HepG2 (cell line): ENCODE results near the gene KANSL1L. TPM values are rescaled to one million over a fixed set of nuclear protein-coding genes. Genes with fewer than 3 reads are reported as not detected.
"Not testable (repeated sequence)": the region's sequence is repeated elsewhere in the genome, so short reads cannot be mapped to it uniquely, and the experiment has no call there.

Experiments
- ATAC-seq: fragments of 200-7000 bp; cut with Tn5 transposase; 3 replicates; pipeline ENCODE4 v1.9.1; 2020; ENCODE audit warnings: mild to moderate bottlenecking, moderate library complexity
- BruUV-seq: library from RNA; stranded (reverse); fragments of 400-500 nt; replicated peaks from 2 replicates; lab custom pipeline; 2021; lab: Mats Ljungman, UMichigan
- CTCF ChIA-PET: fragments of 300-600 bp; formaldehyde crosslinking; extraction: SDS; loops from one replicate; lab custom pipeline; 2021; ENCODE audit warnings: low total read pairs, inconsistent platforms, low intra/inter-chr PET ratio; lab: Yijun Ruan, JAX
- POLR2A ChIA-PET: fragments of 350-600 bp; sonication (Branson Sonifier 250); formaldehyde crosslinking; loops from one replicate; lab custom pipeline; 2020; ENCODE audit warnings: antibody characterized with exemption, inconsistent platforms; lab: Yijun Ruan, JAX
- DNase-seq: peaks from one replicate; pipeline ENCODE4 v3.0.0-alpha.2; 2015; ENCODE audit warnings: low spot score
- FAIRE-seq: peaks from 3 replicates; lab custom pipeline; 2011; peaks lifted over from hg19 to GRCh38; lab: Jason Lieb, UNC
- H2AFZ ChIP-seq: one replicate; pipeline ENCODE4 v1.6.1; 2011; ENCODE audit warnings: low read length, inconsistent platforms
- H3K27ac ChIP-seq: fragments of 300-600 bp; 3 replicates; pipeline ENCODE4 v1.8.0; 2011; ENCODE audit warnings: mixed run types, mild to moderate bottlenecking, mixed read lengths, low read length, inconsistent platforms; ENCODE audit not compliant: insufficient read depth; ENCODE audit errors: extremely low read length
- H3K27me3 ChIP-seq, 2 experiments: fragments of 200-600 bp in 1 of 2; 2 replicates in 1 of 2; 3 replicates in 1 of 2; pipeline versions ENCODE4 v1.6.0 to v1.8.0; 2011; ENCODE audit warnings: low read length in 2 of 2, mild to moderate bottlenecking in 2 of 2, moderate library complexity in 2 of 2, inconsistent platforms in 1 of 2; ENCODE audit not compliant: insufficient read depth in 2 of 2, control insufficient read depth in 1 of 2
- H3K36me3 ChIP-seq, 2 experiments: fragments of 200-600 bp in 1 of 2; replicated peaks in 1 of 2; 2 replicates in 1 of 2; 3 replicates in 1 of 2; pipeline versions ENCODE4 v1.5.1 to v1.8.0; 2011; ENCODE audit warnings: low read length in 2 of 2, inconsistent platforms in 1 of 2; ENCODE audit not compliant: insufficient read depth in 2 of 2, control insufficient read depth in 1 of 2
- H3K4me1 ChIP-seq: 2 replicates; pipeline ENCODE4 v1.5.1; 2012; ENCODE audit warnings: low read length, inconsistent platforms; ENCODE audit not compliant: insufficient read depth
- H3K4me2 ChIP-seq: 2 replicates; pipeline ENCODE4 v1.6.0; 2011; ENCODE audit warnings: low read depth, low read length, inconsistent platforms
- H3K4me3 ChIP-seq, 3 experiments: fragments of 200-600 bp in 1 of 3; sonication (generic), shearing (Covaris generic) in 1 of 3; replicated peaks in 1 of 3; 2 replicates each; pipeline ENCODE4 v1.5.1; 2011 to 2016; ENCODE audit warnings: low read length in 3 of 3, inconsistent platforms in 2 of 3, low read depth in 2 of 3, mild to moderate bottlenecking in 2 of 3, control low read depth in 1 of 3, mixed read lengths in 1 of 3; ENCODE audit not compliant: insufficient read depth in 1 of 3
- H3K79me2 ChIP-seq: one replicate; pipeline ENCODE4 v1.6.1; 2011; ENCODE audit warnings: low read length, inconsistent platforms; ENCODE audit not compliant: insufficient read depth
- H3K9ac ChIP-seq: 2 replicates; pipeline ENCODE4 v1.6.0; 2011; ENCODE audit warnings: mild to moderate bottlenecking, low read depth, low read length, inconsistent platforms; ENCODE audit not compliant: insufficient read depth
- H3K9me3 ChIP-seq: 2 replicates; pipeline ENCODE4 v1.5.1; 2012; ENCODE audit warnings: mild to moderate bottlenecking, low read length
- H4K20me1 ChIP-seq: 2 replicates; pipeline ENCODE4 v1.6.0; 2011; ENCODE audit warnings: inconsistent platforms, mild to moderate bottlenecking, low read length, moderate library complexity; ENCODE audit not compliant: insufficient read depth
- EED ChIP-seq: sonication (generic); formaldehyde crosslinking; IDR thresholded peaks from 2 replicates; pipeline ENCODE4 v1.5.0; 2020; ENCODE audit warnings: mild to moderate bottlenecking, missing genetic modification reagents
- FOXK1 ChIP-seq: sonication (generic); formaldehyde crosslinking; IDR thresholded peaks from 2 replicates; pipeline ENCODE4 v1.4.0; 2020; ENCODE audit warnings: low read depth, missing genetic modification reagents, borderline replicate concordance
- KDM2A ChIP-seq: sonication (generic); formaldehyde crosslinking; IDR thresholded peaks from 2 replicates; pipeline ENCODE4 v1.4.0; 2020; ENCODE audit warnings: low read depth, missing genetic modification reagents, borderline replicate concordance
- REST ChIP-seq, 2 experiments: IDR thresholded peaks; 2 replicates each; pipeline ENCODE4 v1.6.1; 2011 to 2012; ENCODE audit warnings: low read length in 2 of 2, borderline replicate concordance in 1 of 2, low read depth in 1 of 2, mild to moderate bottlenecking in 1 of 2, moderate library complexity in 1 of 2
- THAP9 ChIP-seq: sonication (generic); formaldehyde crosslinking; IDR thresholded peaks from 2 replicates; pipeline ENCODE4; 2020; ENCODE audit warnings: missing genetic modification reagents, mild to moderate bottlenecking, borderline replicate concordance
- ZNF501 ChIP-seq: sonication (generic); formaldehyde crosslinking; IDR thresholded peaks from 2 replicates; pipeline ENCODE4 v1.5.1; 2020; ENCODE audit warnings: mild to moderate bottlenecking, moderate library complexity, missing genetic modification reagents
- ZNF605 ChIP-seq: sonication (generic); formaldehyde crosslinking; IDR thresholded peaks from 2 replicates; pipeline ENCODE4 v1.8.0; 2022; ENCODE audit warnings: mild to moderate bottlenecking, missing genetic modification reagents
- ZNF687 ChIP-seq: sonication (generic); formaldehyde crosslinking; IDR thresholded peaks from 2 replicates; pipeline ENCODE4 v1.5.1; 2020; ENCODE audit warnings: mild to moderate bottlenecking, missing genetic modification reagents, moderate library complexity
- WGBS: methylation state at CpG from one replicate; pipeline ENCODE4 v1.1.6; 2017; ENCODE audit warnings: low lambda C conversion rate; 5-methylcytosine and 5-hydroxymethylcytosine counted together
- in situ Hi-C: cut with HindIII; loops from 2 replicates; pipeline ENCODE4 v1.10.0; 2017; ENCODE audit warnings: low pct_unique_long_range_greater_than_20kb; ENCODE audit not compliant: extremely low pct_ligation_motif_present
- intact Hi-C: fragments of 100-400 bp; cut with micrococcal nuclease; formaldehyde crosslinking; loops from one replicate; pipeline ENCODE4 v1.10.0; 2022; ENCODE audit not compliant: unreplicated experiment
- polyA plus RNA-seq, 8 experiments: library from polyadenylated mRNA; depleted of rRNA in 3 of 8; stranded (reverse) in 7 of 8; unstranded in 1 of 8; fragments of >200 nt; fragmentation: Illumina TruSeq in 4 of 8; extraction: Trizol in 4 of 8; gene quantifications; 2 replicates each; pipeline versions ENCODE4 v1.2.1 to v1.2.3, GENCODE V29; 2011 to 2016; ENCODE audit warnings: low read depth in 4 of 8, missing spikeins in 1 of 8, mixed read lengths in 1 of 8; ENCODE audit not compliant: insufficient read depth in 1 of 8
- total RNA-seq, 5 experiments: library from RNA; depleted of rRNA; stranded (reverse); fragments of >200 nt; fragmentation: Illumina TruSeq; extraction: Trizol; gene quantifications; 2 replicates each; pipeline ENCODE4 v1.2.3, GENCODE V29; 2016; ENCODE audit warnings: low read depth in 1 of 5

Gene KANSL1L
- total and polyA plus RNA-seq, 2 of the 13 experiments (the other 11 are each of a cell fraction or from before 2014, with no cell fraction given): 5.4 to 10.3 TPM

GRCh38 chr2:210181606-210182088 lies 10.4 kb upstream of the KANSL1L start:
- ATAC-seq (peak; percentile 88), DNase-seq (peak; percentile 49)
- H4K20me1 ChIP-seq, FAIRE-seq, H3K36me3 ChIP-seq, BruUV-seq, H3K27ac ChIP-seq, H3K9ac ChIP-seq, H2AFZ ChIP-seq, CTCF ChIA-PET, H3K79me2 ChIP-seq, H3K27me3 ChIP-seq: not testable (repeated sequence)
- H3K4me2 ChIP-seq: peak overlapping the region; percentile 86
- H3K9me3 ChIP-seq: 0 out of 2 replicates have a peak, but pooled peaks cover 13% of the 10 kb centered on the region
- peaks cover 16% of the 10 kb centered on the region for H3K4me1 ChIP-seq
- in situ Hi-C loops (loop anchor here (25.0 kb wide), 1 partner anchor 1794 kb away; no protein-coding TSS in a partner anchor), intact Hi-C loops (loop anchor here (1.0 kb wide), 1 partner anchor 14 kb away; no protein-coding TSS in a partner anchor)
- POLR2A ChIA-PET: interaction anchor here (0.8 to 1.7 kb wide), 3 partner anchors 8 to 22 kb away, joined by 3 to 12 read pairs (median 3); partner anchors contain the start of gene KANSL1L
- WGBS: 0% methylated on average over 6 of the region's 12 CpGs
- peak overlapping the region; percentile 19 to 60 (median 31); a peak in 5 of 6 replicates for H3K4me3 ChIP-seq
- TF ChIP-seq REST (IDR thresholded peaks at IDR 0.05; ENCODE audit: borderline replicate concordance in 1 of 2, low read depth in 1 of 2, low read length in 2 of 2): peak in 1 of 2 experiments; percentile 10; a peak in 1 of 4 replicates
- 0 out of 2 replicates have a peak, but pooled peaks have one; percentile 41 for TF ChIP-seq EED (CRISPR knock-in tag)
- 0 out of 2 replicates have a peak, but pooled peaks have one; percentile 50 for TF ChIP-seq KDM2A (CRISPR knock-in tag)
- peak; percentile 39 for TF ChIP-seq ZNF687 (CRISPR knock-in tag)
- TF ChIP-seq FOXK1: 0 out of 2 replicates have a peak, but pooled peaks have one; percentile 49
- TF ChIP-seq ZNF501 (CRISPR knock-in tag): 0 out of 2 replicates have a peak, but pooled peaks have one; percentile 36
- 0 out of 2 replicates have a peak, but pooled peaks have one; percentile 45 for TF ChIP-seq ZNF605 (CRISPR knock-in tag)
- peak; percentile 80; the same call in 1 of the 2 replicates for TF ChIP-seq THAP9
